Loucy (cell line): ENCODE data around the gene CFAP77.

Source experiments
- H2AFZ ChIP-seq: fragments of 200-600 bp; sonication (generic); 2 replicates; pipeline ENCODE4 v1.6.0; 2016; ENCODE audit warnings: antibody characterized with exemption, mild to moderate bottlenecking, low read length, moderate library complexity
- H3F3A ChIP-seq: fragments of 200-600 bp; 2 replicates; pipeline ENCODE4 v1.6.0; 2016; ENCODE audit warnings: antibody characterized with exemption, low read depth, mild to moderate bottlenecking
- H3K27me3 ChIP-seq: fragments of 200-600 bp; sonication (generic); 2 replicates; pipeline ENCODE4 v1.6.1; 2014; ENCODE audit warnings: low read length, mild to moderate bottlenecking; ENCODE audit not compliant: insufficient read depth, poor library complexity, severe bottlenecking
- H3K36me3 ChIP-seq: fragments of 200-600 bp; sonication (generic); 2 replicates; pipeline ENCODE4 v1.6.1; 2016; ENCODE audit warnings: low read length; ENCODE audit not compliant: insufficient read depth
- H3K4me1 ChIP-seq: fragments of 200-600 bp; sonication (generic); 2 replicates; pipeline ENCODE4 v1.5.1; 2014; ENCODE audit warnings: low read length, mild to moderate bottlenecking; ENCODE audit not compliant: insufficient read depth, poor library complexity, severe bottlenecking
- H3K4me2 ChIP-seq: fragments of 200-600 bp; sonication (generic); 2 replicates; pipeline ENCODE4 v1.6.0; 2014; ENCODE audit warnings: antibody characterized with exemption, low read length, low read depth, mild to moderate bottlenecking; ENCODE audit not compliant: poor library complexity, severe bottlenecking
- H3K4me3 ChIP-seq: fragments of 200-600 bp; sonication (generic); 2 replicates; pipeline ENCODE4 v1.5.1; 2014; ENCODE audit warnings: low read length, mild to moderate bottlenecking, mixed read lengths; ENCODE audit not compliant: poor library complexity, severe bottlenecking
- H3K79me2 ChIP-seq: fragments of 200-600 bp; sonication (generic); 2 replicates; pipeline ENCODE4 v1.6.1; 2014; ENCODE audit warnings: low read length; ENCODE audit not compliant: insufficient read depth
- H3K9ac ChIP-seq: fragments of 200-600 bp; sonication (generic); 2 replicates; pipeline ENCODE4 v1.6.0; 2014; ENCODE audit warnings: mild to moderate bottlenecking, low read depth, low read length, moderate library complexity; ENCODE audit not compliant: poor library complexity, severe bottlenecking
- H3K9me2 ChIP-seq: fragments of 200-600 bp; sonication (generic); replicated peaks from 2 replicates; pipeline ENCODE4 v1.6.1; 2016; ENCODE audit warnings: low read depth, low read length, mixed read lengths
- H3K9me3 ChIP-seq: fragments of 200-600 bp; sonication (generic); 2 replicates; pipeline ENCODE4 v1.6.1; 2014; ENCODE audit warnings: mild to moderate bottlenecking, antibody characterized with exemption, low read length, low read depth; ENCODE audit not compliant: insufficient read depth
- H4K20me1 ChIP-seq: fragments of 200-600 bp; sonication (generic); 2 replicates; pipeline ENCODE4 v1.6.0; 2014; ENCODE audit warnings: antibody characterized with exemption, low read length, mild to moderate bottlenecking; ENCODE audit not compliant: insufficient read depth, poor library complexity, severe bottlenecking
- CTCF ChIP-seq: fragments of 200-600 bp; sonication (generic); conservative IDR thresholded peaks from 2 replicates; pipeline ENCODE4 v1.5.1; 2014; ENCODE audit warnings: mild to moderate bottlenecking, antibody characterized with exemption, low read length
- EZH2phosphoT487 ChIP-seq: fragments of 200-600 bp; IDR thresholded peaks from 2 replicates; pipeline ENCODE4 v1.6.1; 2018; ENCODE audit warnings: antibody characterized with exemption, mild to moderate bottlenecking, moderate library complexity, borderline replicate concordance

Gene CFAP77

GRCh38 chr9:132552041-132552440 lies 142.0 kb downstream of the CFAP77 start:
- H3K9me2 ChIP-seq, result no peaks in the 10 kb centered on the region
- TF ChIP-seq CTCF, result no peak
- TF ChIP-seq EZH2phosphoT487, result no peak
- H3K36me3 ChIP-seq, result no peaks in the 10 kb centered on the region
- no peaks in the 10 kb centered on the region for H3K4me1 ChIP-seq
- no peak overlapping the region for H3K4me3 ChIP-seq
- no peaks in the 10 kb centered on the region for H4K20me1 ChIP-seq
- no peak overlapping the region for H2AFZ ChIP-seq
- H3F3A ChIP-seq, result no peaks in the 10 kb centered on the region
- no peak overlapping the region for H3K4me2 ChIP-seq
- no peak overlapping the region for H3K9ac ChIP-seq
- H3K79me2 ChIP-seq, result no peaks in the 10 kb centered on the region
- H3K27me3 ChIP-seq, result no peaks in the 10 kb centered on the region
- no peaks in the 10 kb centered on the region for H3K9me3 ChIP-seq

- Histone ChIP-seq H3K9me2 (no peaks in the 10 kb centered on the region), H3K4me3 (no peak overlapping the region), H3K4me1 (no peaks in the 10 kb centered on the region), H2AFZ (no peak overlapping the region), H3K36me3 (no peaks in the 10 kb centered on the region), H4K20me1 (no peaks in the 10 kb centered on the region), H3K9me3 (no peaks in the 10 kb centered on the region), H3K79me2 (no peaks in the 10 kb centered on the region), H3K4me2 (no peak overlapping the region), H3K9ac (no peak overlapping the region), H3K27me3 (no peaks in the 10 kb centered on the region), H3F3A (no peaks in the 10 kb centered on the region)
- TF ChIP-seq CTCF (no peak), EZH2phosphoT487 (no peak)
Measured at GRCh38 chr9:132554755-132555154, 144.7 kb downstream of the CFAP77 start.

- Histone ChIP-seq H3K27me3 (no peaks in the 10 kb centered on the region), H3K4me1 (no peaks in the 10 kb centered on the region), H3K4me2 (no peak overlapping the region)
Measured at GRCh38 chr9:132555528-132555927, 145.5 kb downstream of the CFAP77 start.

More at GRCh38 chr9:132555528-132555927, 145.5 kb downstream of the CFAP77 start:
- Histone ChIP-seq H3K36me3 (no peaks in the 10 kb centered on the region), H4K20me1 (no peaks in the 10 kb centered on the region), H2AFZ (no peak overlapping the region), H3K4me3 (no peak overlapping the region), H3K9me3 (no peaks in the 10 kb centered on the region), H3F3A (no peaks in the 10 kb centered on the region), H3K79me2 (no peaks in the 10 kb centered on the region), H3K9ac (no peak overlapping the region), H3K9me2 (no peaks in the 10 kb centered on the region)
- no peak for TF ChIP-seq CTCF
- no peak for TF ChIP-seq EZH2phosphoT487
